ENCODE measurements around the gene SKIL.

GRCh38 chr3:170372190-170372879 lies 14.8 kb downstream of the SKIL start:
- TF ChIP-seq POLR2A (IDR thresholded peaks at IDR 0.05) = no peak
- no peak for TF ChIP-seq CTCF (IDR thresholded peaks at IDR 0.05)
